GM21526 (cell line): ENCODE results near the gene DTX4.
A peak's percentile ranks its signal among the peaks of the same experiment; 100 is the strongest.

Source experiments
- ATAC-seq: cut with Tn5 transposase; IDR thresholded peaks from one replicate; pipeline ENCODE4 v1.9.1; 2021; ENCODE audit warnings: moderate library complexity; ENCODE audit not compliant: unreplicated experiment, low FRiP score

The DTX4 gene

DNA sequence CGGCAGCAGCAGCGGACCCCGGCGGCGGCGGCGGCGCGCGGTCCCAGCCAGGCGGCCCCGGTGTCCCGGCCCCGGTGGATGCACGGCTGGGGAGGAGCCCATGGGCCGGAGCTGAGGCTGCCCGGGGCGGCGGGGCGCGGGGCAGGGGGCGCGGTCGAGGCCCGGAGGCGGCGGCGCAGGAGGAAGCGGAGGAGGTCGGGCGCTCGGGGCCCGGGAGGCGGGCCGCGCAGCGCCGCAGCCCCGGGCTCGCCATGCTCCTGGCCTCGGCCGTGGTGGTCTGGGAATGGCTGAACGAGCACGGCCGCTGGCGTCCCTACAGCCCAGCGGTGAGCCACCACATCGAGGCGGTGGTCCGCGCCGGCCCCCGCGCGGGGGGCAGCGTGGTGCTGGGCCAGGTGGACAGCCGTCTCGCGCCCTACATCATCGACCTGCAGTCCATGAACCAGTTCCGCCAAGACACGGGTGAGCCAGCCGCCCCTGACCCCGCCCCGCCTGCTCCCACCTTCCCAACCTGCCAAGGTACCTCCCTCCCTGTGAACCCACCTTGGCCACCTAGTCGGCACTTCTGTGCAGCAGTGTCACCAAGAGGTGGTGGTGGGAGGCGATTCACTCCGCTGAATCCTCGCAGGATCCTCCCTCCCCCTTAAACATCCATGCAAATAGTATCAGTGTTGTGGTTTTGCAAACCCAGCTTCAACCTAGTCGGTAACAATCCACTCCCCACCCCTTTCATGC, 580 bp downstream of the DTX4 start:
- peak; percentile 35 for ATAC-seq

DNA sequence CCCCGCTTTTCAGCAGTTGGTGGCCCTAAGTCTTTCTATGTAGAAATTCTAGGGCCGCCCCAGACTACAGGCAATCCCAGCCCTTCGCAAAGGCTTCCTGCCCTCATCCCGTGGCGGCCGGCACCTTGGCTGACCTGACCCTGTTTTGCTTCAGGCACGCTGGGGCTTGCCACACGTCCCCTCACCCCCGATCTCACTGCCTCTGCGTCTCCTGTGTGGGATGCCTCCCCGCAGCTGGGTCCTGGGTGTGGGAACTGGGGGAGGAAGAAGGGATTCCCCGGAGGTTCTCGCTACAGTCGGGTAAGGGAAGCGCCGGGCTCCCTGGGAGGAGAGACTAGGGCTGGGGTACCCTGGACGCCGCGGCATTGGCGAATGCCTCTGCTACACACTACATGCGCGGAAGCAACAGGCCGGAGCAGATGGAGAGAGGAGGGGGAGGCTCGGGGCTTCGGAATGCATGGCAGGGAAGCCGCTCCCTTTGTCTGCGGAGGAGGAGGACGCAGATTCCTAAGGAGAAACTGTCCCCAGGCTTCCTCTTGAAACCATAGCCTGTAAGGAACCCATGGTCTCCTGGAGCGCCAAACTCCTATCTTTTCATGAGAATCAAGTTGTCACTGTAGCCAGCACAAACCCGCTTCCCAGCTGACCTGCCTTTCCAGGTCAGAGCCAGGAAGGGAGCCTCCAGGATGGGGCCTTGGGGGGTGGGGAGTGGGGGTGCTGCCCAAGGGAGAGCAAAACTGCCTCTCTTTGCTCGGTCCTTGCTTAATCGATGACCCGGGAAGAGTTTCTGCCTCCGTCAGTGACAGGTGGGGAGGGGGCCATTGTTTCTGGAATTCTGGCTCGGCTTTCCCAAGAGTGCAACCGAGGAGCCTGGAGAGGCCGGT, 1.4 kb downstream of the DTX4 start:
- no peak for ATAC-seq

DNA sequence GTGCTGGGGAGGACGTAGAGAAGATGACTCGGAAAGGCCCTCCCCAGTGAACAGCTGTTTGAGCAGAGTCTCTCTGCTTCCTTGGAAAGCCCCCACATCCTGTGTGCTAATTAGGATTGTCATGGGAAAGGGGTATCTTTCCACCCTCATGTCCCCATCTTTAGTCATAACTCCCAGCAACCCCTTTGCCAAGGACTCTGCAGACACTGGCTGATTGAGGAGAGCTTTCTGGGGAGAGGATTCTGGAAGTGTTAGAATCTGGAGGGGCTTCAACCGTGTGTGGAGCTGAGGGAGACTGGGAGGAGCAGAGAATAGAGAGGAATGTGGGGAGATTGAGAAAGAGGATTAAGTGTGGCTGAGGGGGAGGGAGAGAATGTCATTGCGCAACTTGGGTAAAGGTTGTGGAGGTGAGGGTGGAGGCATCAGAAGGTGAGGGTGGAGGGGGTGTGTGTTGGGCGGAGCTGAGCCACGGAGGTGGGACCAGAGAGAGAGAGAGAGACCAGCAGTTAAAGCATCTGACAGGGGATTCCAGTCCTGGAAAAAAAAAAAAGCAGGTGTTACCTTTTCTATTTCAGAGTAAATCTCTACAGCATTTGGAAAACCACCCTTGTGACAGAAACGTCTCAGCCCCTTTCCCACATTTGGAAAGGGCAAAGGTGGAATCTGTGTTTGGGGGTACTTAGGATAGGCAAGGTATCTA, 2.2 kb downstream of the DTX4 start:
- ATAC-seq, result no peak

DNA sequence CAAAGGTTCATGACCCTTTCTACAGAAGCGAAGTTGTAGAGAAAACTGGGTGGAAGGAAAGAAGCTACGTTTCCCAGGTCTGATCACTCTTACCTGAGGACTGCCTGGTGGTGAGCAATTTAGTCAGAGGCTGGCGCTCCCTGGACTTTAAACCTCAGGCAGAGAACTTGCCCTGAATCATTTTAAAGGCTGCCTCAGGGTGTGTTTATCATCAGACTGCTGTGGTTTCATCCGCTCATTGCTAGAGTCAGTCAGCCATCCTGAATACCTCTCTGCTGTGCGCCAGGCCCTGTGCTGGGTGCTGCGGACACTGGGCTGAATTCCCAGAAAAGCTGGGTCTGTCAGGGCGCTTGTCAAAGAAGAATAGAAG, 2.7 kb downstream of the DTX4 start:
- ATAC-seq, result no peak

- no peak for ATAC-seq
These were observed 3.2 kb downstream of the DTX4 start for GRCh38 chr11:59175091-59175501.

GRCh38 chr11:59176330-59176729, 4.4 kb downstream of the DTX4 start:
- no peak for ATAC-seq

DNA sequence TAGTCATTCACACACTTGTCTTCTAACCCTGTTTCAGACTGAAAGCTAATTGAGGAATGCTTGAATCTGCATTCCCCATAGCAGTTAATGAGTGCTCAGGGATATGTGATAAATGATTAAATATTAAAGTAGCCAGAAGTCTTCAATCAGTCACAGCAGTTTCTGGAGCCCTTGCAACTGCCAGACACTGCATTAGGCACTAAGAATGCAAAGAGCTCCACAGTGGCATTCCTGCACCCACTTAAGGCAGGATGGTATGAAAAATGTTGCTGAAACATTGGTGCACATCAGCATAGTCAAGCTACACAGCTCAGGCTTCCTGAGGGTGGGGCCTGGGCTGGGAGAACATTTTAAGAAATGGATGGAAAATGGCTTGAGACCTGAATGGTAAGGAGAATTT, 6.5 kb downstream of the DTX4 start:
- ATAC-seq, result no peak

GRCh38 chr11:59179121-59179520, 7.2 kb downstream of the DTX4 start:
- no peak for ATAC-seq

DNA sequence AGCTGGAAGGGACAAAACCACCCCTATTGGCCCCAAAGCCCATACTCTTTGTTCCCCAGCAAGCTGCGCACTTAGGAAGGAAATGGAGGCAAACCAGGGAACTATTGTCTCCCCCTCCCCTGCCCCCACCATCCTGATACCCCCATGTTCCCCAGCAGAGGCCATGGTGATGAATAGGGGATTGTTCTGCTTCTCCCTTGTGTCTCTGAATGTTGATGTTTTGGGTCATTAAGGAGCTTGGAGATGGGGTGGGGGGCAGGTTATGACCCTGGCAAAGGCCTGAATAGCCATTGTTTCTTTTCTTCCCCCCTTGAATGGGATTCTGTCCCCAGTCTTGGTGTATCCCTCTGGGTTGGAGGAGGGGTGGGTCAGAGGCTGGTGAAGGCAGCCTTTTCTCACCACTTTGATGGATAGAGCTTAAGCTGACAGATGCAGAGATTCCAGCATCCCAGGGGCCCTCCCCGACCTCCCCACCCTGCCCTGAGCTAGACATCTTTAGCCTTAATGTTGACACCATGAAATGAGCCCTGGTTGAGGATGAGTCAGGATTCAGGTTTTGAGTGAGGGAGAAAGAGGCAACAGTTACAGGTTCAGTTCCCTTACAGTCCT, 8.3 kb downstream of the DTX4 start:
- ATAC-seq, result no peak

DNA sequence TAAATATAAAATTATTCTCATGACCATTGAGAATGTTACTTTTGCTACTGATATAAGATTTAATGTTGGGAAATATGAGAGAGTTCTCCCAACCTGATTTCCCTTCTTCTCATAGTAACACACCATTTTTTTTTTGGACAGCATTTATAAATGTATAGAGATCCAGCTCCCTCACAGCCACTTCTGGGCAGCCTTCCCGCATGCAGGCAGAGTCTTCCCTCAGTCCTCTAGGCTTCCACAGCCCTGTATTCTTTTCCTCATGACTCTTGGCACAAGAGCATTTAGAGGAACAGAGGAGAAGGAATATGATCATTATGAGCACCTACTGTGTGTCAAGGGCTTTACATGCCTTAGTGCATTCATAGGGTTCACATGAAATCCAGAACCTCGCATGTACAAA, 9.0 kb downstream of the DTX4 start:
- no peak for ATAC-seq

DNA sequence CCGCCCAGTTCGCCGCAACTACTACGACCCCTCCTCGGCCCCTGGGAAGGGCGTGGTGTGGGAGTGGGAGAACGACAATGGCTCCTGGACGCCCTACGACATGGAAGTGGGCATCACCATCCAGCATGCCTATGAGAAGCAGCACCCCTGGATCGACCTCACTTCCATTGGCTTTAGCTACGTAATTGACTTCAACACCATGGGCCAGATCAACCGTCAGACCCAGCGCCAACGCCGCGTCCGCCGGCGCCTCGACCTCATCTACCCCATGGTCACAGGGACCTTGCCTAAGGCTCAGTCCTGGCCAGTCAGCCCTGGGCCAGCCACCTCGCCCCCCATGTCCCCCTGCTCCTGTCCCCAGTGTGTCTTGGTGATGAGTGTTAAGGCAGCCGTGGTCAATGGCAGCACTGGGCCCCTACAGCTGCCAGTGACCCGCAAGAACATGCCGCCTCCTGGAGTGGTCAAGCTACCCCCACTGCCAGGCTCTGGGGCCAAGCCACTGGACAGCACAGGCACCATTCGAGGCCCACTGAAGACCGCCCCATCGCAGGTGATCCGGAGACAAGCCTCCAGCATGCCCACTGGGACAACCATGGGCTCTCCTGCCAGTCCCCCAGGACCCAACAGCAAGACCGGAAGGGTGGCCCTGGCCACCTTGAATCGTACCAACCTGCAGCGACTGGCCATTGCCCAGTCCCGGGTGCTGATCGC, 10.0 kb downstream of the DTX4 start:
- no peak for ATAC-seq

DNA sequence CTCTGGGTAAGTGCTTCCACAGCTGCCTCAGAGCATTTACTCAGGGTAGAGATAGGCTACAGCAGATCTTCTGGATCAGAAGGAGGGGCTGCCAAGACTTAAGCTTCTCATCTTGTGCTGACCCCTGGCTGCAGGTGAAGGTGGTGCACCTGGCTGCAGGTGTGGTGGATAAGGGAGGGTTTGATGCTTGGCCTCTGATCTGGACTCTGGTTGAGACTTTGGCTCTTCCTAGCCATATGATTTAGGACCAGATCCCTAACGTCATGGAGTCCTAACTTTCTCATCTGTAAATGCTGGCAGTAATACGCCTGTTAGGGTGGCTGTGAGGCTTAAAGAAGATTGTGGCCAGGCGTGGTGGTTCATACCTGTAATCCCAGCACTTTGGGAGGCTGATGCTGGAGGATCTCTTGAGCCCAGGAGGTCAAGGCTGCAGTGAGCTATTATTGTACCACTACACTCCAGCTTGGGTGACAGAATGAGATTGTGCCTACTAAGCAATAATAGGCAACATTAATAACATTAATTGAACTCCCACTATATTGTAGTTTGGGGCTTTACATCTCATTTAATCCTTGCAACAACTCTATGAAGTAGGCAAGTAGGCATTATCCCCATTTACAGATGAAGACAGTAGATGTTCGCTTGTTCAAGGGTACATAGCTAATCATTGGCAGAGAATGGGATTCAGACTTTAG, 10.7 kb downstream of the DTX4 start:
- ATAC-seq, result no peak

GRCh38 chr11:59183771-59184170, 11.8 kb downstream of the DTX4 start:
- ATAC-seq, result no peak

DNA sequence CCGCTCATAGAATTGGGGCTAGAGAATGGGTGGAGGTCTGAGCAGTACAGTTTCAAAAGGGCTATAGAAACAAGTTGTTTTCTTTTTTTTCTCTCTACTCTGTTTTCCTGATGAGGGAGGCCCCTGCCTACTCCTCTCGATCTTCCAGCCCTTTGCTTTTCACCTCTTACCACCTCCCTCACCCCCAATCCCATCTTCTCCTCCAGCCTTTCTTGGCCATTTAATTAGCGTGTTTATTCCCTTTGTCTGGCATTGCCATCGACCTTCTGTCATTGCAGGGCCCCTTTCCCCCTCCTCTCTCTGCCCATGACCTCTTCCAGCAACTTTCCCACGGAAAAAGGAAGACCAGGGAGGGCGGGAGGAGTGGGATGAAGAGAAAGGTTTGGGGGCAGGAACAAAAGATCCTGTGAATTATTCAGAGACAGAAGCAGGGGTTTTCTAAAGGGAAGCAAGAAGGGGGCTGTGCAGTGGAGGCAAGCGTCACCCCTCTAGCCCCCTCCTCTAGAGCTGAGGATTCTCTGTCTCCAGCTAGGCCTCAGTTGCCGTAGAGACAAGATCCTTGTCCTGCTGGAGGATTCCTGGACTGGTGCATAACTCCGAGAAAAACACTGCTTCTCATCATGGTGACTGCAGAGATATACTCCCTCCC, 12.9 kb downstream of the DTX4 start:
- no peak for ATAC-seq

DNA sequence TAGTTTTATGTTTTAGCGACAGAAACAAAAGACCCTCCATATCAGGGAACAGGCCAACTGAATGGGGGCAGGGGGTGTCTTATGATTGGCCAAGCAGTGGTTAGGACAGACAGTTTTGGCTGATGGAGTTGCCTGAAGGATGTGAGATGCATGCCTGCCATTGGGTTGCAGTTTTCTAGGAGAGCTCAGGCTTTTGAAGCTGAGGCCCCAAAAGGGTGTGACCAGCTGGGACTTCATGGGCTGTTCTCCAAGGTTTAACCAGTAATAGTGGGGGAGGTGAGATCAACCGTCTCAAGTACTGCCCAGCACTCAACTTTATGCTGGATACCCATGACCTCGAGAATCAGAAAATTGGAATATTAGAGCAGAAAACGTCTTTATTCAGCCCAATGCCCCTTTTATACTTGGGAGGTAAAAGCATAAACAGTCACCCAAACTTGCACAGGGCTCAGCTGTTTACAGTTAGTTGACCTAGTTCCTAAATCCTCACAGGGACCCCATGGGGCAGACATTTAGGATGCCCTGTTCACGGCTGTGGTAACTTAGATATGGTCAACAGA, 13.5 kb downstream of the DTX4 start:
- no peak for ATAC-seq

DNA sequence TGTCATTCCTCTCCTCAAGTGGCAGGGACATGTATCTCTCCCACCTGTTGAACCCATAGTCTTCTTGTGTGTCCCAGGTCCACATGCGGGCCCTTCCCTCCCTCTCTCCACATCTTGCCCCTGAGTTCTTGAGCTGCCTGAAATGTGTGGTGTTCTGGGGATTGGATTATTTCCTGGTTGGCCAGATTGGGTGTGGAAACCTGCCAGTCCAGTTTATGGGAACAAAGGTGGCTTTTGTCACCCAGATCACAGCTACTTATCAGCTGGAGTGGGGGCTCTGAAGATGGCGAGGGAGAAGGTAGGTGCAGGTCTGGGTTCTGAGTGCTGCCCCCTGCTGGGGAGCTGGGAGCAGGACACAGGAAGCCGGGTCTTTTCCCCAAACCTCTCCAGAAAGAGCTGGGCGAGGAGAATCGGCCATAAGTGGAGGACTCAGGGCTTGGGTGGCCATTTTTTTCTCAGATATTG, 14.2 kb downstream of the DTX4 start:
- peak; percentile 64 for ATAC-seq

GRCh38 chr11:59187035-59187434, 15.1 kb downstream of the DTX4 start:
- no peak for ATAC-seq

DNA sequence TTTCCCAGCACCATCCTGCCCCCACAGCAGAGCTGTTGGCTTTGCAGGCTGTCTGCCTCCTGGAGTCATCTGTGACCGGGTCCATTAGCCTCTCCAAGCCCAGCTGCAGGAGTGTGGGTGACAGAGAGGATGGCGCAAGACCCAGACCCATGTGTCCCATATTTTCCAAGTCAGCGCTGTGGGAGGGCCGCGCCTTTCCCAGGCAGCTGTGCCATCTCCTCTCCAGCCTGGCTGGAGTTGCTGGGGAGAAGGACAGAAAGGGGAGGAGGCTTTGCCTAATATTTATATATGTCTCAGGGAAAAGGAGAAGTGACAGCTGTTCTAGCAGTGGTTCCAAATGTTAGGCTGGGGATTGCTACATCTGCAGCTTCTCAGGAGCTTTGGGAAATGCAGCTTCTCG, 15.7 kb downstream of the DTX4 start:
- no peak for ATAC-seq

DNA sequence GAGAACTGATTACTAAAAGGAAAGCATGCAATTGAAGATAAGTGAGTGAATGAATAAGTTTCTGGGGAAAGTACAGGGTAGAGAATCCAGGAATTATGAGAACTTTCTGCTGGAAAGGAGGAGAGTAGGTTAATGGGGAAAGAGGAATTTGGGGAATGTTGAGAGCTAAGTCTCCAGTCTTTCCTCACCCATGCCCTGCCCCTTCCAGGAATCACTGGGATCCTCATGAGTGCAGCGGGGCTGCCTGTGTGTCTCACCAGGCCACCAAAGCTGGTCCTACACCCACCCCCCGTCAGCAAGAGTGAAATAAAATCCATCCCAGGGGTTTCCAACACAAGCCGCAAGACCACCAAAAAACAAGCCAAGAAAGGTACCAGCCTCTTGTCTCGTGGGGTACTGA, 17.0 kb downstream of the DTX4 start:
- ATAC-seq, result no peak
